ENCODE data around the gene ECSCR.
"Not testable (repeated sequence)": the region's sequence is repeated elsewhere in the genome, so short reads cannot be mapped to it uniquely, and the experiment has no call there.

Gene ECSCR

GRCh38 chr5:139462586-139463276 is at the start of gene ECSCR:
TSS of gene ECSCR (minus strand) at chr5:139462743. CDS start at chr5:139462670, 73 bp downstream.
- no peak for DNase-seq (ENCODE audit: low read depth)

GRCh38 chr5:139504722-139505121 is 42.2 kb upstream of the ECSCR start:
- not testable (repeated sequence) for DNase-seq (ENCODE audit: low read depth)

GRCh38 chr5:139503879-139504278 is 41.3 kb upstream of the ECSCR start:
- not testable (repeated sequence) for DNase-seq (ENCODE audit: low read depth)

- not testable (repeated sequence) for DNase-seq (ENCODE audit: low read depth)
Observed at GRCh38 chr5:139503036-139503817, 40.7 kb upstream of the ECSCR start.

GRCh38 chr5:139501381-139501780 is 38.8 kb upstream of the ECSCR start:
- no peak for DNase-seq (ENCODE audit: low read depth)

GRCh38 chr5:139495638-139496435 is 33.3 kb upstream of the ECSCR start:
- peak; percentile 82 for DNase-seq (ENCODE audit: low read depth)

GRCh38 chr5:139494832-139495231 is 32.3 kb upstream of the ECSCR start:
- DNase-seq (ENCODE audit: low read depth): peak; percentile 69

GRCh38 chr5:139494256-139494655 is 31.7 kb upstream of the ECSCR start:
- DNase-seq (ENCODE audit: low read depth): peak; percentile 36

- peak; percentile 44 for DNase-seq (ENCODE audit: low read depth)
Observed at GRCh38 chr5:139492700-139493192, 30.2 kb upstream of the ECSCR start.

- DNase-seq (ENCODE audit: low read depth): no peak
Observed at GRCh38 chr5:139488260-139488659, 25.7 kb upstream of the ECSCR start.

- DNase-seq (ENCODE audit: low read depth): no peak
Observed at GRCh38 chr5:139486201-139486600, 23.7 kb upstream of the ECSCR start.

GRCh38 chr5:139482890-139483208 is 20.3 kb upstream of the ECSCR start:
- DNase-seq (ENCODE audit: low read depth): not testable (repeated sequence)

- DNase-seq (ENCODE audit: low read depth): peak; percentile 99
Observed at GRCh38 chr5:139482050-139482889, 19.7 kb upstream of the ECSCR start, which contains the start of gene STING1. TSS of gene STING1 (minus strand) at chr5:139482758. CDS start at chr5:139481704, 1,054 bp downstream.

GRCh38 chr5:139481580-139482049 is 19.1 kb upstream of the ECSCR start:
- peak; percentile 55 for DNase-seq (ENCODE audit: low read depth)

- DNase-seq (ENCODE audit: low read depth): peak; percentile 38
Observed at GRCh38 chr5:139481122-139481533, 18.6 kb upstream of the ECSCR start.

GRCh38 chr5:139479729-139480128 is 17.2 kb upstream of the ECSCR start:
- not testable (repeated sequence) for DNase-seq (ENCODE audit: low read depth)

GRCh38 chr5:139478657-139479423 is 16.3 kb upstream of the ECSCR start:
- DNase-seq (ENCODE audit: low read depth): not testable (repeated sequence)

GRCh38 chr5:139475865-139476617 is 13.5 kb upstream of the ECSCR start:
- DNase-seq (ENCODE audit: low read depth): no peak
